ENCODE results near the gene BTRC.

Gene BTRC

DNA sequence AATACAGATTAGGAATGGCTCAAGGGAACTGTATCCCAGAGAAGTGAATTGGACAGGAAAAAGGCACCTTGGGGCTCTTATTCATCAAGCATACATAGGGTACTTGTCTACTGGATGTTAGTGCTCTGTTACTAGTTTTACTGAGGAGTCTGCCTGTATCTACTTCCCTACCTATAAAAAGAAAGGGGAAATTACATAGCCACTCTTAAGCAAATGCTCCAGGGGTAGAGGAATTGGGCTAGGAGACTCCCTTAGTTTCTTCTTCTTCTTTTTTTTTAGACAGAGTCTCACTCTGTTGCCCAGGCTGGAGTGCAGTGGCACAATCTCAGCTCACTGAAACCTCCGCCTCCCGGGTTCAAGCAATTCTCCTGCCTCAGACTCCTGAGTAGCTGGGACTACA lies 239.4 kb downstream of the BTRC start:
- DNase-seq = peak; percentile 55 to 69 (median 68)

DNA sequence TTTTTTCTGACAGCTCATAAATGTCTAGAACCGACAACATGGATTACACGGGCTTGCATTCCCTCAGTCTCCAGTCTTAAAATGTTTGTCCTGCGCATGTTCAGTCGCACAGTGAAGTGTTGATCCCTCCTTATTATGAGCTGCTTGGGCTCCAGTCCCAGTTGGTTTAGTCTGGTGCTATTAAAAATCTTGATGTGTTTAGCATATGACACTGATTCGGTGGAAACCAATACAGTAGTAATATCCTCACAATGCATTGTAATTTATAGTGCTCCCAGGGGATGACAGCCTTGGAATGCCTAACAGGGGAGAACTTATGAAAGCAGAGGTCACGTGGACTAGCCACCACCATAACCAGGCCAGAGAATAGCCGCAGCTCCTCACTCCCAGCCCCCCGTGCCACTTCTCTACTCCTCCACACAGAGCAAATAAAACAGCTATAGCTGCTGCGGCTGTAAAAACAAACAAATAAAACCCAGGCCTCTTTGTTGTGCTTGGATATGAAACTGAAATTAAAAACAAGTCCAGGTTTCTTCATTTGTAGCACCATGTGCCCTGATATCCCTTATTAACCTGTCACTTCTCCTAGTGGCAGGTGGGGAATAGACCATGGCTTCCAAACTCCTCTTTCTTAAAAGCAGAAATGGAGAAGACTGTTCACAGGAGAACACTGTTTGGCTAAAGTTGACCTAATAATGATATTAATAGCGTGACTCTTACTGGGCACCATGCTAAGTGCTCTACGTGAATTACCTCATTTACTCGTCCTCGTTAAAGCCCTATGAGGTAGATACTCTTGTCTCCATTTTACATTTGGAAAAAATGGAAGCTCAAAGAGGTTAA lies 241.8 kb downstream of the BTRC start:
- DNase-seq = no peak

DNA sequence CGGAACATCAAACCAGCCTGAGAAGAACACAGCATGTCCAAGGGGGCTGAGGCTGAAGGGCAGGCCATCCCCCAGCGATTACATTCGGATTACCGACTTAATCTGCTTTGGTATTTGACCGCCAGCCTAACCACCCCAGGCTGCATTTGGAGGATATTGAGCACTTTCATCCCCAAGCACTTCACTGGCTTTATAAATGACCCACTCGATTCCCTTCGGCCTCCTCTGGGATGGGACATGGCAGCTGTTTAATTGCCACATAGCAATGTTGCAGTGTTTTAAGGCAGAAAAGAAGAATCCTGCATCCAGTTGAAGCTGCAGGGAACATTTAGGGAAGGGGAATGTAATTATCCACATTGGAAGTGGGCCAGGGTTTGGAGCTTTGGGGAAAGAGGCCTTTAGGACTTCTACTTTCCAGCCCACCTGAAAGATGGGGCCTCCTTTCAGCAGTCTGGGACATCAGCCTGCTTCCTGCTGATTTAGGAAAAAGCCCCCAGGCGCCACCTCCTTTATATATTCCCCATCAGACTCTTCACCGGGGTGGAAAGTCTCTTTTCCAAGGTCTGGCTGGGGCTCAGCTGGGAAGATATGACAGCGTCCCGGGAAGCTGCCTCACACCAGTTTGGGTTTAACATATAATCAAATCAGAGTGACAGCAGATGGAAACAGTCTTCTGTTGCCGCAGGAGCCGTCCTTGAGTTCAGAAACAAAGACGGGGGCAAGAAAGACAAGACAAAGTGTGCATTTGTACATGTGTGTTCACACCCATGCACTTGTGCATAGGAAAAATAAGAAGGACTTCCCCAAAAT lies 243.3 kb downstream of the BTRC start:
- DNase-seq = no peak

DNA sequence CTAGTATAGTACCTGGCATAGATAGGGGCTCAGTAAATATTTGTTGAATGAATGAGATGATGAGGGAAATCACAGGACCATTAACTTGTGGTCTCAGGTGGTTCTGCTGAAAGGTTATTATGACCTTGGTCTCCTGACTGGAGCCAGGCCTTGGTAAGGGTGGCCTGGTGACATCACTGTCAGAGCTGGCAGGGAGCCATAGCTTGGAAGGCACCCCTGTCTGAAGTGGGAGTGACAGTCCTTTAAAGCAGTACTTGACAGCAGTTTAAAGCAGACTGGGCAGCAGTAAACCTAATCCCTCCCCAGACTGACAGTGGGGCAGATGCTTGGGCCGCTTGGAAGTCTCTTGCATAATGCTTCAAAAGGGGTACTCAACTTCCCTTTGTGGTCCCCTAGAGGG lies 247.6 kb downstream of the BTRC start:
- DNase-seq = no peak

DNA sequence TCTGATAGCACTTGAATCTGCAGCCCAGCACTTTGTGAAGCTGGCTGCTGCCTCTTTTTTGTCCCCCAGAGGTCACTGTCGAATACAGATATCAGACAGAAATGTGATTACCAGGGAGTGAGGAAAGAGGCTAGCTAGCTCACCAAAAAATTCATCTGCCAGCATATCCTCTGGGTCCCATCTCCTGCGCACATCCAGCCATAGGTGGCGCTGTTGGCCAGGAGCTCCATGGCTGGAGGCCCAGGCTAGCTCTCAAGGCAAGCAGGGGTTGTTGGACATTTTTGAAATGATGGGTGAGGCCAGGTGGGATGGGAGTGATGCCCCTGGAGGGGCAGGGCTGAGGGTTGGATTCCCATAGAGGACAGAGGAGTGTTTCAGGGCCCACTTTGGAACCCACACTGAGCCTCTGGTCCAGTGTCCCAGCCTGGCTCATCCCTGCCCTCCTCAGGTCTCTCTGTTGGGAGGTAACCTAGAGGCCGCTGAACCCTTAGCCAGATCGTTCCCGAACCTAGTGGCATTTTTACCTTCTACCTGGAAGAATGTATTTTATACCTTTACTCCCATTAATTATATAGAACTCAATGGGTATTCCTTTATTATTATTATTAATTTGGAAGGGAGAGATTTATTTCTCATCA lies 248.9 kb downstream of the BTRC start:
- peak; percentile 73 to 78 (median 76) for DNase-seq

All from suppressor macrophage treated with lipopolysaccharide for 1 hour (primary cell).